ENCODE measurements around the gene BEGAIN.

BEGAIN gene

GRCh38 chr14:100533656-100534485 lies 53.3 kb downstream of the BEGAIN start:
- no peak overlapping the region for H3K4me3 ChIP-seq (replicated peaks in 1 of 2; ENCODE audit: low read depth in 2 of 2, low read length in 2 of 2)
- DNase-seq (ENCODE audit: low read depth in 2 of 2) = peak in 1 of 2 donors; percentile 23
- TF ChIP-seq, protein P1, sequence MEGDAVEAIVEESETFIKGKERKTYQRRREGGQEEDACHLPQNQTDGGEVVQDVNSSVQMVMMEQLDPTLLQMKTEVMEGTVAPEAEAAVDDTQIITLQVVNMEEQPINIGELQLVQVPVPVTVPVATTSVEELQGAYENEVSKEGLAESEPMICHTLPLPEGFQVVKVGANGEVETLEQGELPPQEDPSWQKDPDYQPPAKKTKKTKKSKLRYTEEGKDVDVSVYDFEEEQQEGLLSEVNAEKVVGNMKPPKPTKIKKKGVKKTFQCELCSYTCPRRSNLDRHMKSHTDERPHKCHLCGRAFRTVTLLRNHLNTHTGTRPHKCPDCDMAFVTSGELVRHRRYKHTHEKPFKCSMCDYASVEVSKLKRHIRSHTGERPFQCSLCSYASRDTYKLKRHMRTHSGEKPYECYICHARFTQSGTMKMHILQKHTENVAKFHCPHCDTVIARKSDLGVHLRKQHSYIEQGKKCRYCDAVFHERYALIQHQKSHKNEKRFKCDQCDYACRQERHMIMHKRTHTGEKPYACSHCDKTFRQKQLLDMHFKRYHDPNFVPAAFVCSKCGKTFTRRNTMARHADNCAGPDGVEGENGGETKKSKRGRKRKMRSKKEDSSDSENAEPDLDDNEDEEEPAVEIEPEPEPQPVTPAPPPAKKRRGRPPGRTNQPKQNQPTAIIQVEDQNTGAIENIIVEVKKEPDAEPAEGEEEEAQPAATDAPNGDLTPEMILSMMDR (IDR thresholded peaks at IDR 0.05; ENCODE audit: low read depth, low read length) = no peak

- DNase-seq (ENCODE audit: low read depth in 2 of 2) = peak; percentile 5 to 26
- TF ChIP-seq, protein P1 (IDR thresholded peaks at IDR 0.05; ENCODE audit: low read depth, low read length) = no peak
- no peak overlapping the region for H3K4me3 ChIP-seq (replicated peaks in 1 of 2; ENCODE audit: low read depth in 2 of 2, low read length in 2 of 2)
Observed at GRCh38 chr14:100532906-100533655, 54.1 kb downstream of the BEGAIN start.

DNA sequence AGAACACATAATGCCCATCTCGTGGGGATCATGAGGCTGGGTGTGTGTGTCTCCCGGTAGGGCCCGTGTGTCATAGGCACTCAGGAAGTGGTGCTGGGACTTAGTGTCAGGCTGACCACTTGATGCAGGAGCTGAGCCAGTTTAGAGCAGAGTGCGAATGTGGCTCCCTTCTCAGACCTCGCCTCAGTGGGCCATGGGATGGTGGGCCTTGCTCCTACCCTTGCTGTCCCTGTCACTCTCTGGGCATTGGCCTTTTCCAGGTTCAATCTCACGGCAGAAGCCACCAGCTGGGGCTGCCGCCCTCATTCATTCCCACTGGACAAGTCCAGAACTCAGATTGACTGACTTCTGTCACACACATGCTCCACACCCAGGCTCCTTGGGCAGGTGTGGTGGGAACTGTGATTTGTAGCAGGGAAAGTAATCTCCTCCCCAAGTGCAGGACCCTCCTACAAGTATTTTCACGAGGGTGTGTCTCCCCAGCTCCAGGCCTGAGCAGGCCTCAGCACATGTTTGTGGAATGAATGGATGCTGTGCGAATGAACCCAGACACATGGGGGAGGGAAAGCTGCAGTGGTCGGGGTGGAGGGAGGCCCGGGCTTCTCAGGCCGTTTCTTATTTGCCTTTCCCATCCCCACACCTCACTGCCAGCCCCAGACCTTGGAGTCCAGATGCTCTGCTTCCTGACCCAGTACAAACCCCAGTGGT lies 54.9 kb downstream of the BEGAIN start:
- DNase-seq (ENCODE audit: low read depth in 2 of 2) = no peak
- TF ChIP-seq, protein P1 (IDR thresholded peaks at IDR 0.05; ENCODE audit: low read depth, low read length) = no peak

GRCh38 chr14:100531152-100532121 lies 55.8 kb downstream of the BEGAIN start:
- H3K4me3 ChIP-seq (replicated peaks in 1 of 2; ENCODE audit: low read depth in 2 of 2, low read length in 2 of 2) = no peak overlapping the region
- TF ChIP-seq, protein P1 (IDR thresholded peaks at IDR 0.05; ENCODE audit: low read depth, low read length) = no peak
- DNase-seq (ENCODE audit: low read depth in 2 of 2) = no peak

More for the DNA sequence above, 54.9 kb downstream of the BEGAIN start:
- H3K4me3 ChIP-seq (replicated peaks in 1 of 2; ENCODE audit: low read depth in 2 of 2, low read length in 2 of 2) = no peak overlapping the region

- H3K4me3 ChIP-seq (replicated peaks in 1 of 2; ENCODE audit: low read depth in 2 of 2, low read length in 2 of 2) = no peak overlapping the region
- TF ChIP-seq, protein P1 (IDR thresholded peaks at IDR 0.05; ENCODE audit: low read depth, low read length) = no peak
- DNase-seq (ENCODE audit: low read depth in 2 of 2) = no peak
Observed at GRCh38 chr14:100530270-100531072, 56.7 kb downstream of the BEGAIN start.

All from cardiac fibroblast (primary cell).